Calu3 (cell line): ENCODE data around the gene CCDC27. TPM values are rescaled to one million over a fixed set of nuclear protein-coding genes. Genes with fewer than 3 reads are reported as not detected.

Experiments
- BruUV-seq: library from RNA; stranded (reverse); fragments of 400-500 nt; replicated peaks from 2 replicates; lab custom pipeline; 2021; lab: Mats Ljungman, UMichigan
- CTCF ChIA-PET: fragments of 300-600 bp; sonication (Branson Sonifier 250); formaldehyde crosslinking; loops from one replicate; lab custom pipeline; 2022; ENCODE audit warnings: antibody characterized with exemption; lab: Charles Lee
- DNase-seq: peaks from one replicate; pipeline ENCODE4 v3.0.0; 2022
- H3K27ac Mint-ChIP-seq: one replicate; pipeline ENCODE4 v1.8.0; 2022; ENCODE audit warnings: mixed read lengths; ENCODE audit not compliant: unreplicated experiment
- H3K27me3 Mint-ChIP-seq: one replicate; pipeline ENCODE4 v1.8.0; 2022; ENCODE audit warnings: mixed read lengths; ENCODE audit not compliant: unreplicated experiment
- H3K36me3 Mint-ChIP-seq: one replicate; pipeline ENCODE4 v1.8.0; 2022; ENCODE audit warnings: mild to moderate bottlenecking, moderate library complexity, mixed read lengths; ENCODE audit not compliant: insufficient read depth, unreplicated experiment
- H3K4me1 Mint-ChIP-seq: one replicate; pipeline ENCODE4 v1.8.0; 2022; ENCODE audit warnings: mild to moderate bottlenecking, low read depth, mixed read lengths; ENCODE audit not compliant: unreplicated experiment
- H3K4me3 Mint-ChIP-seq: one replicate; pipeline ENCODE4 v1.8.0; 2022; ENCODE audit warnings: mild to moderate bottlenecking, low read depth, moderate library complexity, mixed read lengths; ENCODE audit not compliant: unreplicated experiment
- H3K9me3 Mint-ChIP-seq: one replicate; pipeline ENCODE4 v1.8.0; 2022; ENCODE audit warnings: low read depth, mixed read lengths; ENCODE audit not compliant: unreplicated experiment
- CTCF ChIP-seq: fragments of 200-600 bp; IDR thresholded peaks from one replicate; pipeline ENCODE4 v1.8.0; 2022; ENCODE audit warnings: antibody characterized with exemption; ENCODE audit not compliant: unreplicated experiment
- intact Hi-C: fragments of 100-400 bp; cut with micrococcal nuclease; formaldehyde crosslinking; loops from one replicate; pipeline ENCODE4 v1.10.0; 2022; ENCODE audit not compliant: unreplicated experiment
- total RNA-seq: library from RNA; stranded (reverse); gene quantifications from 2 replicates; pipeline ENCODE4 v1.2.3, GENCODE V29; 2022

The CCDC27 gene
- total RNA-seq, 1 experiment from 2014 or later: not detected

- Mint-ChIP-seq H3K27ac (no peak overlapping the region), H3K4me1 (no peaks in the 10 kb centered on the region), H3K36me3 (no peaks in the 10 kb centered on the region), H3K9me3 (peaks cover 4% of the 10 kb centered on the region), H3K4me3 (no peak overlapping the region), H3K27me3 (peaks cover 60% of the 10 kb centered on the region)
- CTCF ChIA-PET: no interaction called here
- no peak for TF ChIP-seq CTCF
- DNase-seq: no peak
- BruUV-seq: no TSS peak
- intact Hi-C loops: no loop called here
These were observed 6.9 kb downstream of the CCDC27 start for GRCh38 chr1:3759164-3759563.

GRCh38 chr1:3759796-3760195 is 7.5 kb downstream of the CCDC27 start:
- Mint-ChIP-seq H3K36me3 (no peaks in the 10 kb centered on the region), H3K4me1 (no peaks in the 10 kb centered on the region), H3K4me3 (no peak overlapping the region), H3K27me3 (peaks cover 67% of the 10 kb centered on the region), H3K9me3 (peaks cover 4% of the 10 kb centered on the region), H3K27ac (no peak overlapping the region)
- no peak for TF ChIP-seq CTCF
- intact Hi-C loops: no loop called here
- no TSS peak for BruUV-seq
- no peak for DNase-seq
- CTCF ChIA-PET: no interaction called here

GRCh38 chr1:3761296-3762010 is 9.2 kb downstream of the CCDC27 start:
- Mint-ChIP-seq H3K9me3 (peaks cover 4% of the 10 kb centered on the region), H3K4me1 (no peaks in the 10 kb centered on the region), H3K36me3 (no peaks in the 10 kb centered on the region), H3K27ac (no peak overlapping the region), H3K27me3 (peaks cover 83% of the 10 kb centered on the region), H3K4me3 (no peak overlapping the region)
- no peak for TF ChIP-seq CTCF
- no peak for DNase-seq
- CTCF ChIA-PET: no interaction called here
- intact Hi-C loops: no loop called here
- BruUV-seq: no TSS peak

GRCh38 chr1:3762151-3762872 is 10.1 kb downstream of the CCDC27 start:
- CTCF ChIA-PET: no interaction called here
- peaks cover 92% of the 10 kb centered on the region for H3K27me3 Mint-ChIP-seq
- no peaks in the 10 kb centered on the region for H3K4me1 Mint-ChIP-seq
- no peaks in the 10 kb centered on the region for H3K36me3 Mint-ChIP-seq
- DNase-seq: no peak
- no peak overlapping the region for H3K27ac Mint-ChIP-seq
- no peak overlapping the region for H3K4me3 Mint-ChIP-seq
- BruUV-seq: no TSS peak
- intact Hi-C loops: no loop called here
- peaks cover 4% of the 10 kb centered on the region for H3K9me3 Mint-ChIP-seq
- TF ChIP-seq CTCF: no peak
